K562 (cell line): ENCODE results near the gene EPB41L2. TPM values are rescaled to one million over a fixed set of nuclear protein-coding genes. Genes with fewer than 3 reads are reported as not detected.

Source experiments
- ATAC-seq: fragments of 200-7000 bp; cut with Tn5 transposase; 3 replicates; pipeline ENCODE4 v1.9.1; 2020; ENCODE audit warnings: moderate library complexity
- BruUV-seq: library from RNA; stranded (reverse); fragments of 400-500 nt; replicated peaks from 2 replicates; lab custom pipeline; 2021; lab: Mats Ljungman, UMichigan
- CTCF ChIA-PET: fragments of 300-600 bp; formaldehyde crosslinking; extraction: SDS; loops from one replicate; lab custom pipeline; 2021; ENCODE audit warnings: low intra/inter-chr PET ratio; lab: Yijun Ruan, JAX
- POLR2A ChIA-PET: fragments of 300-600, 350-650 bp; sonication (Branson Sonifier 250); formaldehyde crosslinking; extraction: SDS; loops from one replicate; lab custom pipeline; 2021; ENCODE audit warnings: antibody characterized with exemption, inconsistent platforms; lab: Yijun Ruan, JAX
- DNase-seq, 4 experiments: peaks; one replicate each; pipeline versions ENCODE4 v3.0.0 to v3.0.0-alpha.2; 2011 to 2018; ENCODE audit warnings: low spot score in 3 of 4, mixed read lengths in 3 of 4; ENCODE audit errors: extremely low read depth in 1 of 4
- FAIRE-seq: peaks from 2 replicates; lab custom pipeline; 2011; peaks lifted over from hg19 to GRCh38; lab: Jason Lieb, UNC
- H2AFZ ChIP-seq: 2 replicates; pipeline ENCODE4 v1.6.0; 2011; ENCODE audit warnings: low read depth, low read length, control low read depth, inconsistent platforms
- H3K27ac ChIP-seq: fragments of 200-600 bp; 3 replicates; pipeline ENCODE4 v1.8.0; 2011; ENCODE audit warnings: low read depth, mild to moderate bottlenecking, control low read depth, inconsistent platforms, low read length, moderate library complexity, mixed read lengths; ENCODE audit errors: extremely low read depth
- H3K27me3 ChIP-seq, 2 experiments: fragments of 300-600 bp in 1 of 2; 2 replicates in 1 of 2; 3 replicates in 1 of 2; pipeline versions ENCODE4 v1.6.0 to v1.8.0; 2011; ENCODE audit warnings: inconsistent platforms in 2 of 2, low read length in 2 of 2, mild to moderate bottlenecking in 1 of 2, mixed read lengths in 1 of 2, moderate library complexity in 1 of 2; ENCODE audit not compliant: control insufficient read depth in 2 of 2, insufficient read depth in 2 of 2
- H3K36me3 ChIP-seq: fragments of 300-600 bp; 3 replicates; pipeline ENCODE4 v1.8.0; 2011; ENCODE audit warnings: mild to moderate bottlenecking, low read length, inconsistent platforms; ENCODE audit not compliant: control insufficient read depth, insufficient read depth
- H3K4me1 ChIP-seq, 2 experiments: fragments of 200-600 bp in 1 of 2; replicated peaks in 1 of 2; 2 replicates in 1 of 2; 3 replicates in 1 of 2; pipeline versions ENCODE4 v1.5.1 to v1.8.0; 2011; ENCODE audit warnings: inconsistent platforms in 2 of 2, low read length in 2 of 2, mild to moderate bottlenecking in 1 of 2, mixed read lengths in 1 of 2, moderate library complexity in 1 of 2; ENCODE audit not compliant: control insufficient read depth in 2 of 2, insufficient read depth in 2 of 2
- H3K4me2 ChIP-seq: 2 replicates; pipeline ENCODE4 v1.6.1; 2011; ENCODE audit warnings: low read length, control low read depth, inconsistent platforms, mixed read lengths; ENCODE audit not compliant: insufficient read depth
- H3K4me3 ChIP-seq: fragments of 200-600 bp; sonication (generic), shearing (Covaris generic); 2 replicates; pipeline ENCODE4 v1.5.1; 2016; ENCODE audit warnings: control low read depth, inconsistent platforms
- H3K79me2 ChIP-seq: fragments of 200-600 bp; 3 replicates; pipeline ENCODE4 v1.8.0; 2011; ENCODE audit warnings: low read length, inconsistent platforms; ENCODE audit not compliant: control insufficient read depth, insufficient read depth
- H3K9ac ChIP-seq, 2 experiments: 2 replicates each; pipeline versions ENCODE4 v1.6.0 to v1.6.1; 2011; ENCODE audit warnings: low read depth in 2 of 2, low read length in 2 of 2, control low read depth in 1 of 2, inconsistent platforms in 1 of 2, mild to moderate bottlenecking in 1 of 2, mixed read lengths in 1 of 2; ENCODE audit not compliant: insufficient read depth in 1 of 2
- H3K9me1 ChIP-seq: one replicate; pipeline ENCODE4 v1.6.0; 2011; ENCODE audit warnings: inconsistent platforms, mild to moderate bottlenecking, low read length, moderate library complexity; ENCODE audit not compliant: control insufficient read depth, insufficient read depth
- H3K9me3 ChIP-seq: replicated peaks from 2 replicates; pipeline ENCODE4 v1.5.1; 2011; ENCODE audit warnings: low read depth, low read length, inconsistent platforms; ENCODE audit not compliant: control insufficient read depth, insufficient read depth
- H4K20me1 ChIP-seq: replicated peaks from 2 replicates; pipeline ENCODE4 v1.6.1; 2011; ENCODE audit warnings: low read length, inconsistent platforms, mixed read lengths; ENCODE audit not compliant: control insufficient read depth, insufficient read depth
- BMI1 ChIP-seq: fragments of 150-350 bp; IDR thresholded peaks from 2 replicates; pipeline ENCODE4 v1.6.1; 2014; ENCODE audit warnings: low read length
- MYBL2 ChIP-seq, 2 experiments: fragments of 450-650 bp in 1 of 2; sonication (generic) in 1 of 2; formaldehyde crosslinking in 1 of 2; IDR thresholded peaks; 2 replicates each; pipeline versions ENCODE4 v1.6.1 to v1.8.1; 2017 to 2022; ENCODE audit warnings: borderline replicate concordance in 1 of 2, inconsistent platforms in 1 of 2, low read depth in 1 of 2, mild to moderate bottlenecking in 1 of 2, missing genetic modification reagents in 1 of 2, moderate library complexity in 1 of 2
- PREB ChIP-seq: sonication (generic); formaldehyde crosslinking; IDR thresholded peaks from 2 replicates; pipeline ENCODE4 v1.8.1; 2023; ENCODE audit warnings: mild to moderate bottlenecking, missing genetic modification reagents
- RREB1 ChIP-seq: fragments of 250-450 bp; sonication (Bioruptor Pico); IDR thresholded peaks from 2 replicates; pipeline ENCODE4 v1.4.0; 2020
- RUNX1 ChIP-seq: sonication (generic); IDR thresholded peaks from 2 replicates; pipeline ENCODE4 v1.6.1; 2016; ENCODE audit warnings: antibody characterized with exemption, low read depth
- TAF1 ChIP-seq: IDR thresholded peaks from 2 replicates; pipeline ENCODE4 v1.6.1; 2011; ENCODE audit warnings: mild to moderate bottlenecking, low read length, moderate library complexity; ENCODE audit not compliant: insufficient read depth, control insufficient read depth, severe bottlenecking; ENCODE audit errors: extremely low read depth
- ZHX1 ChIP-seq: fragments of 150-350 bp; conservative IDR thresholded peaks from 2 replicates; pipeline ENCODE4 v1.6.1; 2014; ENCODE audit warnings: low read length
- WGBS: fragments of 100-300 bp; shearing (Covaris generic); methylation state at CpG from one replicate; pipeline ENCODE4 v1.1.6; 2016; ENCODE audit warnings: low coverage, mixed read lengths; ENCODE audit not compliant: insufficient coverage; ENCODE audit errors: missing lambda C conversion rate; 5-methylcytosine and 5-hydroxymethylcytosine counted together
- in situ Hi-C: fragments of 300-500 bp; cut with MboI; formaldehyde crosslinking; loops from 4 replicates; pipeline ENCODE4 v1.15.0; 2018; ENCODE audit warnings: inconsistent platforms, mixed read lengths
- intact Hi-C: fragments of 100-400 bp; cut with micrococcal nuclease; formaldehyde crosslinking; loops from 2 replicates; pipeline ENCODE4 v1.14.2; 2022
- polyA plus RNA-seq, 8 experiments: library from polyadenylated mRNA; depleted of rRNA in 4 of 8; stranded (reverse) in 5 of 8; unstranded in 3 of 8; fragments of >200 nt; fragmentation: Nextera tagmentation in 2 of 8; fragmentation: Illumina TruSeq in 1 of 8; extraction: Ambion mirVana in 2 of 8; extraction: Trizol in 1 of 8; gene quantifications; 2 replicates each; pipeline versions ENCODE4 v1.2.1 to v1.2.3, GENCODE V29; 2011 to 2014; ENCODE audit warnings: inconsistent platforms in 1 of 8, missing spikeins in 1 of 8
- total RNA-seq, 7 experiments: library from RNA; depleted of rRNA in 6 of 7; stranded (reverse); fragments of >200 nt in 6 of 7; fragmentation: Illumina TruSeq in 2 of 7; extraction: Trizol in 2 of 7; gene quantifications; 2 replicates each; pipeline versions ENCODE4 v1.2.1 to v1.2.3, GENCODE V29; 2011 to 2021; ENCODE audit warnings: low replicate concordance in 1 of 7

Gene EPB41L2
- total and polyA plus RNA-seq, 9 of the 15 experiments (the other 6 are each of a cell fraction or from before 2014, with no cell fraction given) = 5.1 to 53.6 (median 25.0) TPM

- FAIRE-seq (no peak), DNase-seq (no peak), ATAC-seq (no peak)
- H3K4me1 ChIP-seq = no peaks in the 10 kb centered on the region
- intact Hi-C loops = no loop called here
- ChIA-PET CTCF (no interaction called here), POLR2A (no interaction called here)
- H2AFZ ChIP-seq = no peak overlapping the region
- H3K36me3 ChIP-seq = no peaks in the 10 kb centered on the region
- H3K4me2 ChIP-seq = no peak overlapping the region
- no peaks in the 10 kb centered on the region for H4K20me1 ChIP-seq
- in situ Hi-C loops = no loop called here
- no peak overlapping the region for H3K9ac ChIP-seq
- no peak for TF ChIP-seq RUNX1
- TF ChIP-seq PREB (CRISPR knock-in tag) = no peak
- TF ChIP-seq TAF1 = no peak
- TF ChIP-seq RREB1 (CRISPR knock-in tag) = no peak
- TF ChIP-seq BMI1 = no peak
- TF ChIP-seq MYBL2 (IDR thresholded peaks at IDR 0.05; ENCODE audit: low read depth) = no peak
- TF ChIP-seq MYBL2 (CRISPR knock-in tag; IDR thresholded peaks at IDR 0.05; ENCODE audit: borderline replicate concordance) = no peak
- no peak for TF ChIP-seq ZHX1
- H3K27ac ChIP-seq = no peak overlapping the region
- H3K79me2 ChIP-seq = no peaks in the 10 kb centered on the region
- H3K4me3 ChIP-seq = no peak overlapping the region
- no TSS peak for BruUV-seq
- WGBS = 11% methylated on average over 3 of the region's 3 CpGs
- H3K27me3 ChIP-seq = no peaks in the 10 kb centered on the region
- no peaks in the 10 kb centered on the region for H3K9me3 ChIP-seq
- H3K9me1 ChIP-seq = no peaks in the 10 kb centered on the region
These were observed 20.6 kb upstream of the EPB41L2 start for GRCh38 chr6:131083687-131084086.
